Gastroesophageal sphincter (tissue), 3 donors: ENCODE data around the gene PCSK7.

Experiments used
- POLR2A ChIP-seq, 2 donors: fragments of 450-650 bp; IDR thresholded peaks; one replicate each; pipeline ENCODE4 v1.6.1; 2017; ENCODE audit warnings: antibody characterized with exemption in 2 of 2, mild to moderate bottlenecking in 2 of 2, moderate library complexity in 1 of 2
- TF ChIP-seq, protein P1 (sequence below), 4 experiments: fragments of 200-600 bp in 2 of 4; fragments of 450-650 bp in 2 of 4; sonication (generic) in 1 of 4; IDR thresholded peaks; one replicate each; pipeline ENCODE4 v1.5.1; 2017 to 2019; ENCODE audit warnings: antibody characterized with exemption in 4 of 4, mild to moderate bottlenecking in 2 of 4, moderate library complexity in 2 of 4

DNA sequence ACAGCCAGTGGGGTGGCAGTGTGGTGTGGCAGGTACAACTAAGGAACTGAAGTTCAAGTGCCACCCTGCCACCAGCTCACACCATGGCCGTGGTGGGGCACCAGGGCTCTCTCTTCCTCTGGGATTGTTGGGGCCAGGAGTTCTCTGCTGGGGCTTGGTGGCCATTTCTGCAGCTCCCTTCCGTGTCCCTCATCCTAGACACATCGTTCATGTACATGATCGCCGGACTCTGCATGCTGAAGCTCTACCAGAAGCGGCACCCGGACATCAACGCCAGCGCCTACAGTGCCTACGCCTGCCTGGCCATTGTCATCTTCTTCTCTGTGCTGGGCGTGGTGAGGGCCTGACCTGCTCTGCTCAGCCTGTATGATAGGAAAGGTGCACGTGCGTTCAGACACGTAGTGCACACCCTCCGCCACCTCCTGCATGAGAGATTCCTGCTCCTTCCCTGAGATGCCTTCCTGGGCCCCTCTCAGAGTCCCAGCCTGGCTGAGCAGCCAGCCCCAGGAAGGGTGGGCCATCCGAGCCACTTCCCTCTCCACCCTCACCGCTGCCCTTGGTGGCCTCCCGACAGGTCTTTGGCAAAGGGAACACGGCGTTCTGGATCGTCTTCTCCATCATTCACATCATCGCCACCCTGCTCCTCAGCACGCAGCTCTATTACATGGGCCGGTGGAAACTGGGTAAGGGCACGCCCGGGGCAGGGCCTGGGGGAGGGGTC, 40.0 kb downstream of the PCSK7 start:
- TF ChIP-seq POLR2A (IDR thresholded peaks at IDR 0.05): no peak
- TF ChIP-seq, protein P1, sequence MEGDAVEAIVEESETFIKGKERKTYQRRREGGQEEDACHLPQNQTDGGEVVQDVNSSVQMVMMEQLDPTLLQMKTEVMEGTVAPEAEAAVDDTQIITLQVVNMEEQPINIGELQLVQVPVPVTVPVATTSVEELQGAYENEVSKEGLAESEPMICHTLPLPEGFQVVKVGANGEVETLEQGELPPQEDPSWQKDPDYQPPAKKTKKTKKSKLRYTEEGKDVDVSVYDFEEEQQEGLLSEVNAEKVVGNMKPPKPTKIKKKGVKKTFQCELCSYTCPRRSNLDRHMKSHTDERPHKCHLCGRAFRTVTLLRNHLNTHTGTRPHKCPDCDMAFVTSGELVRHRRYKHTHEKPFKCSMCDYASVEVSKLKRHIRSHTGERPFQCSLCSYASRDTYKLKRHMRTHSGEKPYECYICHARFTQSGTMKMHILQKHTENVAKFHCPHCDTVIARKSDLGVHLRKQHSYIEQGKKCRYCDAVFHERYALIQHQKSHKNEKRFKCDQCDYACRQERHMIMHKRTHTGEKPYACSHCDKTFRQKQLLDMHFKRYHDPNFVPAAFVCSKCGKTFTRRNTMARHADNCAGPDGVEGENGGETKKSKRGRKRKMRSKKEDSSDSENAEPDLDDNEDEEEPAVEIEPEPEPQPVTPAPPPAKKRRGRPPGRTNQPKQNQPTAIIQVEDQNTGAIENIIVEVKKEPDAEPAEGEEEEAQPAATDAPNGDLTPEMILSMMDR (IDR thresholded peaks at IDR 0.05): no peak
